Right atrium auricular region (tissue), 2 donors: Measurements from ENCODE around the gene KCNN2. TPM values are rescaled to one million over a fixed set of nuclear protein-coding genes. Genes with fewer than 3 reads are reported as not detected.

Experiments used
- DNase-seq: peaks from one replicate; pipeline ENCODE4 v3.0.0-alpha.2; 2019; ENCODE audit warnings: low spot score
- H3K27ac ChIP-seq, 2 donors: fragments of 200-600 bp; sonication (generic); 1 replicate in 1 of 2; 2 replicates in 1 of 2; pipeline ENCODE4 v1.5.1; 2016 to 2019
- H3K27me3 ChIP-seq, 2 donors: fragments of 200-600 bp; sonication (generic); one replicate each; pipeline versions ENCODE4 v1.5.1 to v1.6.0; 2017 to 2019
- H3K36me3 ChIP-seq: fragments of 200-600 bp; sonication (generic); one replicate; pipeline ENCODE4 v1.5.1; 2016
- H3K4me1 ChIP-seq, 2 donors: fragments of 200-600 bp; sonication (generic); one replicate each; pipeline versions ENCODE4 v1.5.1 to v1.6.0; 2017 to 2019
- H3K4me3 ChIP-seq, 2 donors: fragments of 200-600 bp; sonication (generic); 1 replicate in 1 of 2; 2 replicates in 1 of 2; pipeline ENCODE4 v1.5.1; 2017 to 2019; ENCODE audit warnings: mild to moderate bottlenecking in 1 of 2, moderate library complexity in 1 of 2
- H3K9me3 ChIP-seq, 2 donors: fragments of 200-600 bp; sonication (generic); one replicate each; pipeline ENCODE4 v1.5.1; 2019
- total RNA-seq, 2 donors: library from RNA; depleted of rRNA; stranded (reverse); fragments of >200 nt; gene quantifications; one replicate each; pipeline ENCODE4 v1.1.0, GENCODE V29; 2016
- TF ChIP-seq, protein P1 (sequence below), 2 donors: fragments of 200-600 bp; sonication (generic); IDR thresholded peaks; one replicate each; pipeline ENCODE4 v1.5.1; 2019; ENCODE audit warnings: antibody characterized with exemption in 2 of 2

KCNN2 gene
- total RNA-seq, 2 donors from 2014 or later: 12.6 to 22.4 TPM

GRCh38 chr5:114473541-114473940 is 111.7 kb downstream of the KCNN2 start:
- H3K27ac ChIP-seq: no peak overlapping the region
- H3K4me3 ChIP-seq: no peak overlapping the region
- H3K9me3 ChIP-seq: no peaks in the 10 kb centered on the region
- TF ChIP-seq, protein P1, sequence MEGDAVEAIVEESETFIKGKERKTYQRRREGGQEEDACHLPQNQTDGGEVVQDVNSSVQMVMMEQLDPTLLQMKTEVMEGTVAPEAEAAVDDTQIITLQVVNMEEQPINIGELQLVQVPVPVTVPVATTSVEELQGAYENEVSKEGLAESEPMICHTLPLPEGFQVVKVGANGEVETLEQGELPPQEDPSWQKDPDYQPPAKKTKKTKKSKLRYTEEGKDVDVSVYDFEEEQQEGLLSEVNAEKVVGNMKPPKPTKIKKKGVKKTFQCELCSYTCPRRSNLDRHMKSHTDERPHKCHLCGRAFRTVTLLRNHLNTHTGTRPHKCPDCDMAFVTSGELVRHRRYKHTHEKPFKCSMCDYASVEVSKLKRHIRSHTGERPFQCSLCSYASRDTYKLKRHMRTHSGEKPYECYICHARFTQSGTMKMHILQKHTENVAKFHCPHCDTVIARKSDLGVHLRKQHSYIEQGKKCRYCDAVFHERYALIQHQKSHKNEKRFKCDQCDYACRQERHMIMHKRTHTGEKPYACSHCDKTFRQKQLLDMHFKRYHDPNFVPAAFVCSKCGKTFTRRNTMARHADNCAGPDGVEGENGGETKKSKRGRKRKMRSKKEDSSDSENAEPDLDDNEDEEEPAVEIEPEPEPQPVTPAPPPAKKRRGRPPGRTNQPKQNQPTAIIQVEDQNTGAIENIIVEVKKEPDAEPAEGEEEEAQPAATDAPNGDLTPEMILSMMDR (IDR thresholded peaks at IDR 0.05): no peak
- H3K27me3 ChIP-seq: no peaks in the 10 kb centered on the region
- no peak for DNase-seq
- no peaks in the 10 kb centered on the region for H3K4me1 ChIP-seq
- no peaks in the 10 kb centered on the region for H3K36me3 ChIP-seq

- DNase-seq: no peak
- TF ChIP-seq, protein P1 (IDR thresholded peaks at IDR 0.05): no peak
- H3K36me3 ChIP-seq: no peaks in the 10 kb centered on the region
- no peaks in the 10 kb centered on the region for H3K4me1 ChIP-seq
- H3K27ac ChIP-seq: no peak overlapping the region
- H3K9me3 ChIP-seq: no peaks in the 10 kb centered on the region
- no peak overlapping the region for H3K4me3 ChIP-seq
- no peaks in the 10 kb centered on the region for H3K27me3 ChIP-seq
Observed at GRCh38 chr5:114477816-114478334, 116.0 kb downstream of the KCNN2 start.

GRCh38 chr5:114500756-114501155 is 138.9 kb downstream of the KCNN2 start:
- H3K27me3 ChIP-seq: no peaks in the 10 kb centered on the region
- H3K27ac ChIP-seq: peak overlapping the region in 1 of 2 donors; percentile 16
- peaks cover 0 to 6% of the 10 kb centered on the region in 2 donors for H3K4me1 ChIP-seq
- DNase-seq: no peak
- TF ChIP-seq, protein P1 (IDR thresholded peaks at IDR 0.05): no peak
- H3K36me3 ChIP-seq: no peaks in the 10 kb centered on the region
- H3K9me3 ChIP-seq: no peaks in the 10 kb centered on the region
- H3K4me3 ChIP-seq: no peak overlapping the region

DNA sequence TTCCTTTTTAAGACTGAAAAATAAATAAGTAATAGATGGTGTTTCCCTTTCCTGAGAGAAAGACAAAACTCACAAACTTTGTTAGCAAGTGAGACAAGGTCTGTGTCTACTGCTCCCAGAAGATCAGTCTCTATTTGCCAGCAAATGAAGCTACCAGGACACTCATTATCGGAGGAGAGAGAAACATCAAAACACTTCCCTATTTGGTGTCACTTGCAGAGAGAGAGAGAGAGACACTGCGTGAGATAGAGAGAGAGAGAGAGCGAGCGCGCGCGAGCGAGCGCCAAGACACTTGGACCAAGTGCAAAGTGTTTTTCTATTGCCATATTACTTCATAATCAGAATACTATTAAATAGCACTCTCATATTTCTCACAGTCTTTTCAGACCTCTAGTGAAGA is 142.7 kb downstream of the KCNN2 start:
- DNase-seq: no peak
- Histone ChIP-seq H3K4me1 (peaks cover 0 to 6% of the 10 kb centered on the region in 2 donors), H3K27ac (peak overlapping the region; percentile 9 to 53), H3K4me3 (peak overlapping the region in 1 of 2 donors; percentile 20), H3K36me3 (no peaks in the 10 kb centered on the region), H3K27me3 (no peaks in the 10 kb centered on the region), H3K9me3 (no peaks in the 10 kb centered on the region)
- TF ChIP-seq, protein P1 (IDR thresholded peaks at IDR 0.05): no peak

- no peaks in the 10 kb centered on the region for H3K27me3 ChIP-seq
- TF ChIP-seq, protein P1 (IDR thresholded peaks at IDR 0.05): no peak
- no peaks in the 10 kb centered on the region for H3K36me3 ChIP-seq
- peaks cover 0 to 9% of the 10 kb centered on the region in 2 donors for H3K9me3 ChIP-seq
- no peak for DNase-seq
- no peak overlapping the region for H3K4me3 ChIP-seq
- no peak overlapping the region for H3K27ac ChIP-seq
- H3K4me1 ChIP-seq: no peaks in the 10 kb centered on the region
Observed at GRCh38 chr5:114524221-114524620, 162.4 kb downstream of the KCNN2 start.

- TF ChIP-seq, protein P1 (IDR thresholded peaks at IDR 0.05): no peak
- no peaks in the 10 kb centered on the region for H3K36me3 ChIP-seq
- no peak overlapping the region for H3K27ac ChIP-seq
- DNase-seq: no peak
- no peaks in the 10 kb centered on the region for H3K27me3 ChIP-seq
- no peaks in the 10 kb centered on the region for H3K9me3 ChIP-seq
- no peak overlapping the region for H3K4me3 ChIP-seq
- H3K4me1 ChIP-seq: no peaks in the 10 kb centered on the region
Observed at GRCh38 chr5:114544561-114544960, 182.7 kb downstream of the KCNN2 start.
